Mononuclear cell (primary cell): ENCODE data around the gene LRIG2. TPM values are rescaled to one million over a fixed set of nuclear protein-coding genes. Genes with fewer than 3 reads are reported as not detected.
"Not testable (repeated sequence)": the region's sequence is repeated elsewhere in the genome, so short reads cannot be mapped to it uniquely, and the experiment has no call there.

Source experiments
- H3K27me3 ChIP-seq: 2 replicates; pipeline ENCODE4 v1.6.0; 2011; ENCODE audit warnings: low read length, control low read depth; ENCODE audit not compliant: insufficient read depth
- H3K4me1 ChIP-seq: 2 replicates; pipeline ENCODE4 v1.5.1; 2011; ENCODE audit warnings: mild to moderate bottlenecking, low read length, control low read depth; ENCODE audit not compliant: insufficient read depth
- H3K4me3 ChIP-seq: 2 replicates; pipeline ENCODE4 v1.5.1; 2011; ENCODE audit warnings: mild to moderate bottlenecking, low read length, moderate library complexity
- H3K9me3 ChIP-seq: 2 replicates; pipeline ENCODE4 v1.5.1; 2011; ENCODE audit warnings: low read depth, mild to moderate bottlenecking, control low read depth, low read length
- total RNA-seq: library from RNA; depleted of rRNA; stranded (reverse); fragments of >200 nt; gene quantifications from one replicate; pipeline ENCODE4 v1.2.3, GENCODE V29; 2012

Gene LRIG2
- 14.3 TPM for total RNA-seq

GRCh38 chr1:113072757-113073478 lies at the start of gene LRIG2:
TSS of gene LRIG2 (plus strand) at chr1:113073198. CDS start at chr1:113073407, 209 bp downstream.
- Histone ChIP-seq H3K9me3 (no peaks in the 10 kb centered on the region), H3K27me3 (no peaks in the 10 kb centered on the region), H3K4me1 (peaks cover 28% of the 10 kb centered on the region), H3K4me3 (peak within 1 kb of the TSS; percentile 78)

- H3K4me1 ChIP-seq, H3K4me3 ChIP-seq, H3K9me3 ChIP-seq, H3K27me3 ChIP-seq: not testable (repeated sequence)
These were observed 49.7 kb upstream of the LRIG2 start for GRCh38 chr1:113023316-113023715.

GRCh38 chr1:113027007-113027406 lies 46.0 kb upstream of the LRIG2 start:
- Histone ChIP-seq H3K4me3 (no peak overlapping the region), H3K27me3 (no peaks in the 10 kb centered on the region), H3K9me3 (no peaks in the 10 kb centered on the region), H3K4me1 (peaks cover 3% of the 10 kb centered on the region)

- Histone ChIP-seq H3K9me3 (no peaks in the 10 kb centered on the region), H3K4me3 (no peak overlapping the region), H3K27me3 (no peaks in the 10 kb centered on the region), H3K4me1 (peaks cover 3% of the 10 kb centered on the region)
These were observed 45.5 kb upstream of the LRIG2 start for GRCh38 chr1:113027449-113027848.

GRCh38 chr1:113029822-113030221 lies 43.2 kb upstream of the LRIG2 start:
- no peak overlapping the region for H3K4me3 ChIP-seq
- no peaks in the 10 kb centered on the region for H3K27me3 ChIP-seq
- no peaks in the 10 kb centered on the region for H3K9me3 ChIP-seq
- H3K4me1 ChIP-seq = peaks cover 3% of the 10 kb centered on the region

GRCh38 chr1:113031171-113031933 lies 41.6 kb upstream of the LRIG2 start:
- Histone ChIP-seq H3K9me3 (no peaks in the 10 kb centered on the region), H3K4me1 (peaks cover 3% of the 10 kb centered on the region), H3K27me3 (no peaks in the 10 kb centered on the region), H3K4me3 (no peak overlapping the region)

- Histone ChIP-seq H3K4me3 (no peak overlapping the region), H3K27me3 (no peaks in the 10 kb centered on the region), H3K4me1 (no peaks in the 10 kb centered on the region), H3K9me3 (no peaks in the 10 kb centered on the region)
These were observed 37.9 kb upstream of the LRIG2 start for GRCh38 chr1:113035086-113035485.

GRCh38 chr1:113036639-113037321 lies 36.2 kb upstream of the LRIG2 start:
- Histone ChIP-seq H3K4me3 (no peak overlapping the region), H3K27me3 (no peaks in the 10 kb centered on the region), H3K9me3 (no peaks in the 10 kb centered on the region), H3K4me1 (no peaks in the 10 kb centered on the region)

- H3K9me3 ChIP-seq = no peaks in the 10 kb centered on the region
- no peaks in the 10 kb centered on the region for H3K27me3 ChIP-seq
- no peak overlapping the region for H3K4me3 ChIP-seq
- H3K4me1 ChIP-seq = peaks cover 23% of the 10 kb centered on the region
These were observed 33.0 kb upstream of the LRIG2 start for GRCh38 chr1:113040041-113040440.

GRCh38 chr1:113040718-113041412 lies 32.1 kb upstream of the LRIG2 start:
- no peak overlapping the region for H3K4me3 ChIP-seq
- H3K9me3 ChIP-seq = no peaks in the 10 kb centered on the region
- peaks cover 32% of the 10 kb centered on the region for H3K4me1 ChIP-seq

GRCh38 chr1:113041569-113042284 lies 31.3 kb upstream of the LRIG2 start:
- H3K4me3 ChIP-seq = no peak overlapping the region
- peaks cover 40% of the 10 kb centered on the region for H3K4me1 ChIP-seq
- H3K27me3 ChIP-seq = no peaks in the 10 kb centered on the region
- H3K9me3 ChIP-seq = no peaks in the 10 kb centered on the region

More at GRCh38 chr1:113040718-113041412, 32.1 kb upstream of the LRIG2 start:
- H3K27me3 ChIP-seq = no peaks in the 10 kb centered on the region

GRCh38 chr1:113042285-113043143 lies 30.5 kb upstream of the LRIG2 start:
- peaks cover 47% of the 10 kb centered on the region for H3K4me1 ChIP-seq

GRCh38 chr1:113043144-113043488 lies 29.9 kb upstream of the LRIG2 start:
- peaks cover 47% of the 10 kb centered on the region for H3K4me1 ChIP-seq
- not testable (repeated sequence) for H3K9me3 ChIP-seq, H3K4me3 ChIP-seq, H3K27me3 ChIP-seq

More at GRCh38 chr1:113042285-113043143, 30.5 kb upstream of the LRIG2 start:
- H3K9me3 ChIP-seq = no peaks in the 10 kb centered on the region
- H3K4me3 ChIP-seq = no peak overlapping the region
- no peaks in the 10 kb centered on the region for H3K27me3 ChIP-seq

GRCh38 chr1:113046569-113046968 lies 26.4 kb upstream of the LRIG2 start:
- H3K9me3 ChIP-seq = no peaks in the 10 kb centered on the region
- no peaks in the 10 kb centered on the region for H3K27me3 ChIP-seq
- H3K4me1 ChIP-seq = peaks cover 47% of the 10 kb centered on the region
- no peak overlapping the region for H3K4me3 ChIP-seq
